ENCODE measurements around the gene TRIM69.
A peak's percentile ranks its signal among the peaks of the same experiment; 100 is the strongest.

GRCh38 chr15:44738340-44738984, 2.1 kb downstream of the TRIM69 start:
- TF ChIP-seq CTCF (conservative IDR thresholded peaks at IDR 0.05; ENCODE audit: low read length): peak; percentile 93
- TF ChIP-seq EZH2phosphoT487 (IDR thresholded peaks at IDR 0.05; ENCODE audit: borderline replicate concordance): no peak

Measured in Loucy (cell line).